GM18909 (cell line): Measurements from ENCODE around the gene PCDHB2.
"Not testable (repeated sequence)": the region's sequence is repeated elsewhere in the genome, so short reads cannot be mapped to it uniquely, and the experiment has no call there.

Experiments used
- ATAC-seq: cut with Tn5 transposase; IDR thresholded peaks from one replicate; pipeline ENCODE4 v1.9.1; 2021; ENCODE audit warnings: mild to moderate bottlenecking; ENCODE audit not compliant: unreplicated experiment, poor library complexity

Gene PCDHB2

DNA sequence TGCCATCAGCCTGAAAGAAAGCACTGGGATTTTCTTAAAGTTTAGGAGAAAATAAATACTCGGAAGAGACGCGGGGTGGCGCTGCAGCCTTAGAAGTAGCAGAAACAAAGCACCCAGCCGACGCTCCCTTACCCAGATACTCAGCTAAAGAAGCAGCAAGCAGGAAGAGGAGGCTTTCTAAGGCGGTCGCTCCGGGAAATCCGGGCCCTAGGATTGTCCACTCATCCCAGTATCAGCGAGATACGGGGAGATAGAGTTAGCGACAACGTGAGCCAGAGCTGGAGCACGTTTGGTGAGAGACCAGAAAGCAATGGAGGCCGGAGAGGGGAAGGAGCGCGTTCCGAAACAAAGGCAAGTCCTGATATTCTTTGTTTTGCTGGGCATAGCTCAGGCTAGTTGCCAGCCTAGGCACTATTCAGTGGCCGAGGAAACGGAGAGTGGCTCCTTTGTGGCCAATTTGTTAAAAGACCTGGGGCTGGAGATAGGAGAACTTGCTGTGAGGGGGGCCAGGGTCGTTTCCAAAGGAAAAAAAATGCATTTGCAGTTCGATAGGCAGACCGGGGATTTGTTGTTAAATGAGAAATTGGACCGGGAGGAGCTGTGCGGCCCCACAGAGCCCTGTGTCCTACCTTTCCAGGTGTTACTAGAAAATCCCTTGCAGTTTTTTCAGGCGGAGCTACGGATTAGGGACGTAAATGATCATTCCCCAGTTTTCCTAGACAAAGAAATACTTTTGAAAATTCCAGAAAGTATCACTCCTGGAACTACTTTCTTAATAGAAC, at the start of gene PCDHB2:
Gene PCDHB2, plus strand, starts transcription at position 135 of the 782 bp plus-strand sequence. Its CDS starts 176 bp downstream, at position 311.
- ATAC-seq: no peak

DNA sequence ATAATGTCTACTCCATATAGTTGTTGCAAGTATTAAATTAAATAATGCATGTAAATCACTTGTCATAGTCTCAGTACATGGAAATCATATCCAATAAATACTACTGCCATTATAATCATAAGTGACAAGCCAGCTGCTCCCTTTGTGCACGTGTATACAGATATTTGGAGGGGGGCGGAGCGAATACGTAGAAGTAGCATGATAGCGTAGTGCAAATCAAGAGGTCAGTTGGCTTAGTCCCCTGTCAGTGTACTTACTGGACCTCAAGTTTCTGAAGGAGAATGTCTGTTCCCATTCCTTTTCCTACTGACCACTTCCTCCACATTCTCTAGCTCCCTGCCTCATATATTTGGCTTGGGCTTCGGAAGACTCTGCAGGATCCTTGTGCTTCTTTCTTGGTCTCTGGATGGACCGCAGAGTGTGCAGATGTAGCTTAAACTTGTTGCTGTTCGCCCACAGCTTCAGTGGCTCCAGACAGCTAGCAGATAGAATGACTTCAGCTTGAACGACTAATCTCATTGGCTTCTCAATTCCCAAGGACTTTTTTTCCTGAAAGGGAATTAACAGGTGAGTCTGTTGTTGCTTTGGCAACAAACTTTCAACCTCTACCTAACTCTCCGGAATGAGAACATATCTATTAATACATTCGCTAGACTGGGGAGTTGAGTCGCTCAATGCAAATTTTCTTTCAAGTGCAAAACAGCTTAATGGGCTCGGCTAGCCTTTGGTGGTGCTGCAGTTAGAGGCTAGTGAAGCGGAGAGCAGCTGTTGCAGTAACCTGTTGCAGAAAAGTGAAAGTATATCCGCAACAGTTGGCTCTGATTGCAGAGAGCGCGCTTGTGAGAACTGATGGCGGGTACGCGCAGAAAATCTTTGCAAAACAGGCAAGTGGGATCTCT, 43.5 kb upstream of the PCDHB2 start, which contains the start of gene PCDHB1:
Gene PCDHB1, plus strand, starts transcription at position 753 of the 899 bp plus-strand sequence. Its CDS starts 97 bp downstream, at position 850.
- no peak for ATAC-seq

DNA sequence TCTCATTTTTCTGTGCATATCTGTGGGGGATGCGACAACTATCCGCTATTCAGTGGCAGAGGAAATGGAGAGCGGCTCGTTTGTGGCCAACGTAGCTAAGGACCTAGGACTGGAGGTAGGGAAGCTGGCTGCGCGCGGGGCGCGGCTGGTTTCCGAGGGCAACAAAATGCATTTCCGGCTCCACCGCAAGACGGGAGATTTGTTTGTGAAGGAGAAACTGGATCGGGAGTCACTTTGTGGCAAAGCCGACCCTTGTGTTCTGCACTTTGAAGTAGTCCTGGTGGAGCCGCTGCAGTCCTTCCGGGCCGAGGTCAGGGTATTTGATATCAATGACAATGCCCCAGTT, 42.9 kb upstream of the PCDHB2 start:
- no peak for ATAC-seq

DNA sequence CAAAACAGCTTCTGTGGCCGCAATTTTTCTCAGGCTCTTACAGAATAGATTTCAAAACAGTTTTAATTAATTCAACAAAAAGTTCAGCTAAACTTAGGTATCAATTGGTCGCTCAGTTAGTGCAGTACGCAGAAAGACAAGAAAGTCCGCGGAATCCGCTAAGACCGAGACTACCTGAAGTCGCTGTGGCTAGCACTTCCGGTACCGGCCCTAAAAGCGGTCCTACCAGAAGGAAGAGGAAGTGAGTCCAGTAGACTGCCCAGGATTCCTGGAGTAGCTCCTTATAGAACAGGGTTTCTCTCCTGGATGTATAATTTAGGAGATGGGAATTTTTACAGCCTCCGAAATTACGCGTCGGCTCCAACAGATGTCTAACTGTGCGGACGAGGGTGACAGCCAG, 16.6 kb upstream of the PCDHB2 start:
- no peak for ATAC-seq

DNA sequence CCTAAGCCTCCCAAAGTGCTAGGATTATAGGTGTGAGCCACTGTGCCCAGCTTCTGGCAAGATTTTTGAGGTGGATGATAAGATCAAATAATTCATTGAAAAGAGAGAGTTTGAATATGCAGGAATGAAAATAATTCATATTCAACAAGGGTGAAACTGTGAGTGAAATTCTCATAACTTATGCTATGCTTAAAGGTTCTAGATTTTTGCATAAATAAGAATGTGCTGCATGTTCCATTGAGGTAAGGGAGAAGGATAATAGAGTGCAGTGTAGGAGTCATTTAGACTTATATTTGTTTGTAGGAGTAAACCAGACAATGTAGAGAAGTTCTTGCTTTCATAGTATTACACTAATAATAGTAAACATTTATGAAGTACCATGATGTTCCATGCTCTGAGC, 12.2 kb upstream of the PCDHB2 start:
- no peak for ATAC-seq

DNA sequence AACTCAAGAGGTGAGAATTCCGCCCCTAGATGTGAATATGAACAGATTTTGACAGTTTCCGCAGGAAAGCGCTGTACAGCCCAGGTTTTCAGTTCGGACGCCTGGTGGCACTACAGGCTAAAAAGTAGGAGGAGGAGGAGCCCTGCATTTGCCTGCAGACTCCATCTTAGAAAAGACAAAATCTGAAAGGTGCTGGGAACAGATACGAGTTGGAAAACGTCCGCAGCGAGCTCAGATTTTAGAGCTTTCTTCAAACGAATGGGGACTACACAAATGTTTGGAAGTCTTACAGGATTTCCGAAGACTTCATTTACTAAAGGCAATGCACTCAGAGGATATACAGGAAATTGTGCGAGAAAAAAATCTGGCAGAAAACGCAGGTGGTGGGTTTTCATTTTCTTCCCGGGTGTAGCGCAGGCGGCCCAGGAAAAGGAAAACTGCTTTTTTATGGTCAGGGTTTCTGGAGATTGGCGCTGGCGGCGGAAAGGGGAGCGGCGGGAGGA, 9.9 kb upstream of the PCDHB2 start:
- ATAC-seq: peak; percentile 65

DNA sequence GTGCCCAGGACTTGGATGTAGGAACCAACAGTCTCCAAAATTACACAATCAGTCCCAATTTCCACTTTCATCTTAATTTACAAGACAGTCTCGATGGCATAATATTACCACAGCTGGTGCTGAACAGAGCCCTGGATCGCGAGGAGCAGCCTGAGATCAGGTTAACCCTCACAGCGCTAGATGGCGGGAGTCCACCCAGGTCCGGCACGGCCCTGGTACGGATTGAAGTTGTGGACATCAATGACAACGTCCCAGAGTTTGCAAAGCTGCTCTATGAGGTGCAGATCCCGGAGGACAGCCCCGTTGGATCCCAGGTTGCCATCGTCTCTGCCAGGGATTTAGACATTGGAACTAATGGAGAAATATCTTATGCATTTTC, 837 bp downstream of the PCDHB2 start:
- ATAC-seq: no peak

DNA sequence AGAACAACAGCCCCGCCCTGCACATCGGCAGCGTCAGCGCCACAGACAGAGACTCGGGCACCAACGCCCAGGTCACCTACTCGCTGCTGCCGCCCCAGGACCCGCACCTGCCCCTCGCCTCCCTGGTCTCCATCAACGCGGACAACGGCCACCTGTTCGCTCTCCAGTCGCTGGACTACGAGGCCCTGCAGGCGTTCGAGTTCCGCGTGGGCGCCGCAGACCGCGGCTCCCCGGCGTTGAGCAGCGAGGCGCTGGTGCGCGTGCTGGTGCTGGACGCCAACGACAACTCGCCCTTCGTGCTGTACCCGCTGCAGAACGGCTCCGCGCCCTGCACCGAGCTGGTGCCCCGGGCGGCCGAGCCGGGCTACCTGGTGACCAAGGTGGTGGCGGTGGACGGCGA, 1.8 kb downstream of the PCDHB2 start:
- ATAC-seq: not testable (repeated sequence)

DNA sequence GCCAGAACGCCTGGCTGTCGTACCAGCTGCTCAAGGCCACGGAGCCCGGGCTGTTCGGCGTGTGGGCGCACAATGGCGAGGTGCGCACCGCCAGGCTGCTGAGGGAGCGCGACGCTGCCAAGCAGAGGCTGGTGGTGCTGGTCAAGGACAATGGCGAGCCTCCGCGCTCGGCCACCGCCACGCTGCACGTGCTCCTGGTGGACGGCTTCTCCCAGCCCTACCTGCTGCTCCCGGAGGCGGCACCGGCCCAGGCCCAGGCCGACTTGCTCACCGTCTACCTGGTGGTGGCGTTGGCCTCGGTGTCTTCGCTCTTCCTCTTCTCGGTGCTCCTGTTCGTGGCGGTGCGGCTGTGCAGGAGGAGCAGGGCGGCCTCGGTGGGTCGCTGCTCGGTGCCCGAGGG, 2.2 kb downstream of the PCDHB2 start:
- ATAC-seq: not testable (repeated sequence)

DNA sequence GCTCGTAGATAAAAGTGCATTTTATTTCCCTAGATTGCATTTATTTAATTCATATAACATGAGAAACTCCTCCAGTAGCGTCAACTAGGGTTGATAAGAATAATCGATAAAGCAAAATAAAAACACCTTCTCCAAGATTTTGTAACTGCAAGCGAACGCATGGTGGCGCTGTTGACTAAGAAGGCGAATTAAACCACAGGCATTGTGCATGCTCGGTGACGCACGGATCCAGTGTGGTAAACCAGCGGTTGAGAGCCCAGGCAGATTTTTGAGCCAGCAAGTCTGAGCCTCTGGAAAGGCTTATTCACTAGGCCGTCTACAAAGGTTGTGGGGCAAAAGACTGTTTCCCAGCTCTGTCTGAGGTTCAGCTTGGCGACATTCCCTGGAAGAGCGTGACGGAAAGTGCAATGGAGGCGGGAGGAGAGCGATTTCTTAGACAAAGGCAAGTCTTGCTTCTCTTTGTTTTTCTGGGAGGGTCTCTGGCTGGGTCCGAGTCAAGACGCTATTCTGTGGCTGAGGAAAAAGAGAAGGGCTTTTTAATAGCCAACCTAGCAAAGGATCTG, 5.9 kb downstream of the PCDHB2 start, which contains the start of gene PCDHB3:
Gene PCDHB3, plus strand, starts transcription at position 231 of the 563 bp plus-strand sequence. Its CDS starts 177 bp downstream, at position 408.
- ATAC-seq: no peak

DNA sequence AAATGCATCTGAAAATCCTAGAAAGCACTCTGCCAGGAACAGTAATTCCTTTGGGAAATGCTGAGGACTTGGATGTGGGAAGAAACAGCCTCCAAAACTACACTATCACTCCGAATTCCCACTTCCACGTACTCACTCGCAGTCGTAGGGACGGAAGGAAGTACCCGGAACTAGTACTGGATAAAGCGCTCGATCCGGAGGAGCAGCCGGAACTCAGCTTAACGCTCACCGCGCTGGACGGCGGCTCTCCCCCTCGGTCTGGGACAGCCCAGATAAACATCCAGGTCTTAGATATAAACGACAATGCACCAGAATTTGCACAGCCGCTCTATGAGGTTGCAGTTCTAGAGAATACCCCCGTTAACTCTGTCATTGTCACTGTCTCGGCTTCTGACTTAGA, 6.6 kb downstream of the PCDHB2 start:
- no peak for ATAC-seq

DNA sequence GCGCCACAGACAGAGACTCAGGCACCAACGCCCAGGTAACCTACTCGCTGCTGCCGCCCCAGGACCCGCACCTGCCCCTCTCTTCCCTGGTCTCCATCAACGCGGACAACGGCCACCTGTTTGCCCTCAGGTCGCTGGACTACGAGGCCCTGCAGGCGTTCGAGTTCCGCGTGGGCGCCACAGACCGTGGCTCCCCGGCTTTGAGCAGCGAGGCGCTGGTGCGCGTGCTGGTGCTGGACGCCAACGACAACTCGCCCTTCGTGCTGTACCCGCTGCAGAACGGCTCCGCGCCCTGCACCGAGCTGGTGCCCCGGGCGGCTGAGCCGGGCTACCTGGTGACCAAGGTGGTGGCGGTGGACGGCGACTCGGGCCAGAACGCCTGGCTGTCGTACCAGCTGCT, 7.7 kb downstream of the PCDHB2 start:
- not testable (repeated sequence) for ATAC-seq

DNA sequence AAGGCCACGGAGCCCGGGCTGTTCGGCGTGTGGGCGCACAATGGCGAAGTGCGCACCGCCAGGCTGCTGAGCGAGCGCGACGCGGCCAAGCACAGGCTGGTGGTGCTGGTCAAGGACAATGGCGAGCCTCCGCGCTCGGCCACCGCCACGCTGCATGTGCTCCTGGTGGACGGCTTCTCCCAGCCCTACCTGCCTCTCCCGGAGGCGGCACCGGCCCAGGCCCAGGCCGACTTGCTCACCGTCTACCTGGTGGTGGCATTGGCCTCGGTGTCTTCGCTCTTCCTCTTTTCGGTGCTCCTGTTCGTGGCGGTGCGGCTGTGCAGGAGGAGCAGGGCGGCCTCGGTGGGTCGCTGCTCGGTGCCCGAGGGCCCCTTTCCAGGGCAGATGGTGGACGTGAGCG, 8.1 kb downstream of the PCDHB2 start:
- not testable (repeated sequence) for ATAC-seq

DNA sequence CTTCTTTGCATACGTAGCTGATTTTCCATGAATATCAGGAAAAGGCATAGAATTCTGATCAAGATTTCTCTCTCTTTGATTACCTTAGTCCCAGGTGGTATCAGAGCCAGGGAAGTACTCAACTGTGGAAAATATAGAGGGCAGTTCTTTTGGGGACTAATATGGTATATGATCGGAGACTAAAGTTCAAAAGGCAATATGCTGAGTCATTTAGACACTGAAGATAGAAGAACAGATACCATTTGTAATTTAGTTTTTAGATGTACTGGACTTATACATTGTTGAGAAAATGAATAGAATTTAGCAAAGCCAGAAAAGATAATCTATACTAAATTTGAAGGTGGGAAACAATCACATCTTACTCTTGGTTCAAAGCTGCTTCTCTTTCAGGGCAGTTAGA, 10.9 kb downstream of the PCDHB2 start:
- no peak for ATAC-seq

DNA sequence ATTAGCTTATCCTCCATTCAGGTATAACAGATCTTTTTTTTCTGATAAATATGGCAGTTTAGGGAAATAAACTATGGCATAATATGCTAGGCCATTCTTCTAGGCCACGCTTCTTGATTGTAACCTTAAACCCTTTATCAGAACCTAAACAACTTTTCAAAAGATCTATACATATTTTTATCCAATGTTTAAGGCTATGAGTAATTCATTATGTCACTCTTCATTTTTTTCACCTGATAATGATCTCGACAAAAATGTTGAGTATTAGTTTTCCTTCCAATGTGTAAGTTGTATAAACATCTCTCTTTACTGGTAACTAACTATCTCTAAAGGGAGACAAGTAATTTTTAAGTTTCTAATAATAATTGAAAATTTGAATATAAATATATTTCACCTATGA, 24.8 kb downstream of the PCDHB2 start:
- no peak for ATAC-seq

DNA sequence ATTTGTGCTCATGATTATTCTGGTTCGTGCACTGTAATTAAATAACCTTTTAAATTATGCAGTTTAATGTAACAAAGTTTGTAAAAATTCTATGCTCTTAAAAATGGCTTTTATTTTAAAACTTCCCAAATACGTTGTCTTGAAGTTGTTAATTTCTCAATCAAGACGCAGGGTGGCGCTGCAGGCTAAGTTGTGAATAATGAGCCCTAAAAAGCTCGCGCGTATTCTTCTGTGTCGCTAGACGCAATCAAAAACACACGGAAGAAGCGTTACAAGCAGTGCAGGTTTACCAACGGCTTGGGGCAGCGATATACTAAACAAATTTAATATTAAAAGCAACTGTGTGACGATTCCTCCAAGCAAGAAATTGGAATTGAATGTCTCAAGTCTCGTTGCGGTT, 27.1 kb downstream of the PCDHB2 start, which contains the start of gene PCDHB4:
Gene PCDHB4, plus strand, starts transcription at position 256 of the 400 bp plus-strand sequence. CDS start 181 bp downstream, outside the sequence.
- ATAC-seq: no peak

DNA sequence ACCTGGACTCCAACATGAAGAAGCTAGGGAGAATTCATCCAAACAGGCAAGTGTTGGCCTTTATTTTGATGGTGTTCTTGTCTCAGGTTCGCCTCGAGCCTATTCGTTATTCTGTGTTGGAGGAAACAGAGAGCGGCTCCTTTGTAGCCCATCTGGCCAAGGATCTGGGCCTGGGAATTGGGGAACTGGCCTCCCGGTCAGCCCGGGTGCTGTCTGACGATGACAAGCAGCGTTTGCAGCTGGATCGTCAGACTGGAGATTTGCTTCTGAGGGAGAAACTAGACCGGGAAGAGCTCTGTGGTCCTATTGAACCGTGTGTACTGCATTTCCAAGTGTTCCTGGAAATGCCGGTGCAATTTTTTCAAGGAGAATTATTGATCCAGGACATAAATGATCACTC, 27.6 kb downstream of the PCDHB2 start:
- no peak for ATAC-seq

DNA sequence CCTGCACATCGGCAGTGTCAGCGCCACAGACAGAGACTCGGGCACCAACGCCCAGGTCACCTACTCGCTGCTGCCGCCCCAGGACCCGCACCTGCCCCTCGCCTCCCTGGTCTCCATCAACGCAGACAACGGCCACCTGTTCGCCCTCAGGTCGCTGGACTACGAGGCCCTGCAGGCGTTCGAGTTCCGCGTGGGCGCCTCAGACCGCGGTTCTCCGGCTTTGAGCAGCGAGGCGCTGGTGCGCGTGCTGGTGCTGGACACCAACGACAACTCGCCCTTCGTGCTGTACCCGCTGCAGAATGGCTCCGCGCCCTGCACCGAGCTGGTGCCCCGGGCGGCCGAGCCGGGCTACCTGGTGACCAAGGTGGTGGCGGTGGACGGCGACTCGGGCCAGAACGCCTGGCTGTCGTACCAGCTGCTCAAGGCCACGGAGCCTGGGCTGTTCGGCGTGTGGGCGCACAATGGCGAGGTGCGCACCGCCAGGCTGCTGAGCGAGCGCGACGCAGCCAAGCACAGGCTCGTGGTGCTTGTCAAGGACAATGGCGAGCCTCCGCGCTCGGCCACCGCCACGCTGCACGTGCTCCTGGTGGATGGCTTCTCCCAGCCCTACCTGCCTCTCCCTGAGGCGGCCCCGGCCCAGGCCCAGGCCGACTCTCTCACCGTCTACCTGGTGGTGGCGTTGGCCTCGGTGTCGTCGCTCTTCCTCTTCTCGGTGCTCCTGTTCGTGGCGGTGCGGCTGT, 29.2 kb downstream of the PCDHB2 start:
- not testable (repeated sequence) for ATAC-seq

DNA sequence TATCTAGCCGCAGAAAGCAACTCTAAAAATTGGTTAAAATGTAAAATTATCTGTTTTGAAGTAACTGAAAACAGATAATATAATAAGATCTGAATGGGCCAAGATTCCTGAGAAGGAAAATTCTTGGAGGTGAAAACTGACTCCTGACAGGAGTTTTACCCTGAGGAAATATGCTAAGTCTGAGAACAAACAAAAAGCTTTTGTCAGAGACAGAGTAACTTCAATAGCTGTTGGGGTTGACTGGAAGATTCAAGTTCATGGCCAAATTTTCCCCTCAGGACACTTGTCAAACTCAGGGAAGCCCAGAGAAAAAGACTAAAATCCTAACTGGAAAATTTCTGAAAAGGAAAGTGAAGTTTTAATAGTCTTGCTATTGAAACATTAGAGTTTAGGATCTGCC, 32.9 kb downstream of the PCDHB2 start:
- no peak for ATAC-seq
